K562 (cell line): ENCODE data around the gene COQ8A. TPM values are rescaled to one million over a fixed set of nuclear protein-coding genes. Genes with fewer than 3 reads are reported as not detected.

Experiments
- ATAC-seq: fragments of 200-7000 bp; cut with Tn5 transposase; 3 replicates; pipeline ENCODE4 v1.9.1; 2020; ENCODE audit warnings: moderate library complexity
- BruUV-seq: library from RNA; stranded (reverse); fragments of 400-500 nt; replicated peaks from 2 replicates; lab custom pipeline; 2021; lab: Mats Ljungman, UMichigan
- CTCF ChIA-PET: fragments of 300-600 bp; formaldehyde crosslinking; extraction: SDS; loops from one replicate; lab custom pipeline; 2021; ENCODE audit warnings: low intra/inter-chr PET ratio; lab: Yijun Ruan, JAX
- POLR2A ChIA-PET: fragments of 300-600, 350-650 bp; sonication (Branson Sonifier 250); formaldehyde crosslinking; extraction: SDS; loops from one replicate; lab custom pipeline; 2021; ENCODE audit warnings: antibody characterized with exemption, inconsistent platforms; lab: Yijun Ruan, JAX
- DNase-seq, 4 experiments: peaks; one replicate each; pipeline versions ENCODE4 v3.0.0 to v3.0.0-alpha.2; 2011 to 2018; ENCODE audit warnings: low spot score in 3 of 4, mixed read lengths in 3 of 4; ENCODE audit errors: extremely low read depth in 1 of 4
- FAIRE-seq: peaks from 2 replicates; lab custom pipeline; 2011; peaks lifted over from hg19 to GRCh38; lab: Jason Lieb, UNC
- H2AFZ ChIP-seq: 2 replicates; pipeline ENCODE4 v1.6.0; 2011; ENCODE audit warnings: low read depth, low read length, control low read depth, inconsistent platforms
- H3K27ac ChIP-seq: fragments of 200-600 bp; 3 replicates; pipeline ENCODE4 v1.8.0; 2011; ENCODE audit warnings: low read depth, mild to moderate bottlenecking, control low read depth, inconsistent platforms, low read length, moderate library complexity, mixed read lengths; ENCODE audit errors: extremely low read depth
- H3K27me3 ChIP-seq, 2 experiments: fragments of 300-600 bp in 1 of 2; 2 replicates in 1 of 2; 3 replicates in 1 of 2; pipeline versions ENCODE4 v1.6.0 to v1.8.0; 2011; ENCODE audit warnings: inconsistent platforms in 2 of 2, low read length in 2 of 2, mild to moderate bottlenecking in 1 of 2, mixed read lengths in 1 of 2, moderate library complexity in 1 of 2; ENCODE audit not compliant: control insufficient read depth in 2 of 2, insufficient read depth in 2 of 2
- H3K36me3 ChIP-seq: fragments of 300-600 bp; 3 replicates; pipeline ENCODE4 v1.8.0; 2011; ENCODE audit warnings: mild to moderate bottlenecking, low read length, inconsistent platforms; ENCODE audit not compliant: control insufficient read depth, insufficient read depth
- H3K4me1 ChIP-seq, 2 experiments: fragments of 200-600 bp in 1 of 2; replicated peaks in 1 of 2; 2 replicates in 1 of 2; 3 replicates in 1 of 2; pipeline versions ENCODE4 v1.5.1 to v1.8.0; 2011; ENCODE audit warnings: inconsistent platforms in 2 of 2, low read length in 2 of 2, mild to moderate bottlenecking in 1 of 2, mixed read lengths in 1 of 2, moderate library complexity in 1 of 2; ENCODE audit not compliant: control insufficient read depth in 2 of 2, insufficient read depth in 2 of 2
- H3K4me2 ChIP-seq: 2 replicates; pipeline ENCODE4 v1.6.1; 2011; ENCODE audit warnings: low read length, control low read depth, inconsistent platforms, mixed read lengths; ENCODE audit not compliant: insufficient read depth
- H3K4me3 ChIP-seq: fragments of 200-600 bp; sonication (generic), shearing (Covaris generic); 2 replicates; pipeline ENCODE4 v1.5.1; 2016; ENCODE audit warnings: control low read depth, inconsistent platforms
- H3K79me2 ChIP-seq: fragments of 200-600 bp; 3 replicates; pipeline ENCODE4 v1.8.0; 2011; ENCODE audit warnings: low read length, inconsistent platforms; ENCODE audit not compliant: control insufficient read depth, insufficient read depth
- H3K9ac ChIP-seq, 2 experiments: 2 replicates each; pipeline versions ENCODE4 v1.6.0 to v1.6.1; 2011; ENCODE audit warnings: low read depth in 2 of 2, low read length in 2 of 2, control low read depth in 1 of 2, inconsistent platforms in 1 of 2, mild to moderate bottlenecking in 1 of 2, mixed read lengths in 1 of 2; ENCODE audit not compliant: insufficient read depth in 1 of 2
- H3K9me1 ChIP-seq: one replicate; pipeline ENCODE4 v1.6.0; 2011; ENCODE audit warnings: inconsistent platforms, mild to moderate bottlenecking, low read length, moderate library complexity; ENCODE audit not compliant: control insufficient read depth, insufficient read depth
- H3K9me3 ChIP-seq: replicated peaks from 2 replicates; pipeline ENCODE4 v1.5.1; 2011; ENCODE audit warnings: low read depth, low read length, inconsistent platforms; ENCODE audit not compliant: control insufficient read depth, insufficient read depth
- H4K20me1 ChIP-seq: replicated peaks from 2 replicates; pipeline ENCODE4 v1.6.1; 2011; ENCODE audit warnings: low read length, inconsistent platforms, mixed read lengths; ENCODE audit not compliant: control insufficient read depth, insufficient read depth
- ATF7 ChIP-seq: fragments of 450-650 bp; IDR thresholded peaks from 2 replicates; pipeline ENCODE4 v1.7.1; 2014; ENCODE audit warnings: mild to moderate bottlenecking, moderate library complexity
- NBN ChIP-seq: fragments of 450-650 bp; IDR thresholded peaks from 2 replicates; pipeline ENCODE4 v1.6.1; 2016; ENCODE audit warnings: low read depth, mild to moderate bottlenecking
- PRMT5 ChIP-seq: sonication (generic); formaldehyde crosslinking; IDR thresholded peaks from 2 replicates; pipeline ENCODE4 v1.5.0; 2020; ENCODE audit warnings: missing genetic modification reagents
- SMARCA5 ChIP-seq: fragments of 450-650 bp; IDR thresholded peaks from 2 replicates; pipeline ENCODE4 v1.6.1; 2016
- ZBTB40 ChIP-seq, 2 experiments: fragments of 450-650 bp in 1 of 2; sonication (generic) in 1 of 2; formaldehyde crosslinking in 1 of 2; IDR thresholded peaks; 2 replicates each; pipeline versions ENCODE4 v1.7.1 to v1.9.0; 2016 to 2022; ENCODE audit warnings: inconsistent platforms in 1 of 2, mild to moderate bottlenecking in 1 of 2, missing genetic modification reagents in 1 of 2
- ZNF785 ChIP-seq: fragments of 250-450 bp; sonication (Bioruptor Pico); IDR thresholded peaks from 2 replicates; pipeline ENCODE4 v1.4.0; 2020; ENCODE audit warnings: mild to moderate bottlenecking
- WGBS: fragments of 100-300 bp; shearing (Covaris generic); methylation state at CpG from one replicate; pipeline ENCODE4 v1.1.6; 2016; ENCODE audit warnings: low coverage, mixed read lengths; ENCODE audit not compliant: insufficient coverage; ENCODE audit errors: missing lambda C conversion rate; 5-methylcytosine and 5-hydroxymethylcytosine counted together
- in situ Hi-C: fragments of 300-500 bp; cut with MboI; formaldehyde crosslinking; loops from 4 replicates; pipeline ENCODE4 v1.15.0; 2018; ENCODE audit warnings: inconsistent platforms, mixed read lengths
- intact Hi-C: fragments of 100-400 bp; cut with micrococcal nuclease; formaldehyde crosslinking; loops from 2 replicates; pipeline ENCODE4 v1.14.2; 2022
- polyA plus RNA-seq, 8 experiments: library from polyadenylated mRNA; depleted of rRNA in 4 of 8; stranded (reverse) in 5 of 8; unstranded in 3 of 8; fragments of >200 nt; fragmentation: Nextera tagmentation in 2 of 8; fragmentation: Illumina TruSeq in 1 of 8; extraction: Ambion mirVana in 2 of 8; extraction: Trizol in 1 of 8; gene quantifications; 2 replicates each; pipeline versions ENCODE4 v1.2.1 to v1.2.3, GENCODE V29; 2011 to 2014; ENCODE audit warnings: inconsistent platforms in 1 of 8, missing spikeins in 1 of 8
- total RNA-seq, 7 experiments: library from RNA; depleted of rRNA in 6 of 7; stranded (reverse); fragments of >200 nt in 6 of 7; fragmentation: Illumina TruSeq in 2 of 7; extraction: Trizol in 2 of 7; gene quantifications; 2 replicates each; pipeline versions ENCODE4 v1.2.1 to v1.2.3, GENCODE V29; 2011 to 2021; ENCODE audit warnings: low replicate concordance in 1 of 7
- TF ChIP-seq, protein P1 (sequence below), 2 experiments: fragments of 450-650 bp; conservative IDR thresholded peaks; 2 replicates each; pipeline ENCODE4 v1.6.1; 2017; ENCODE audit warnings: mild to moderate bottlenecking in 2 of 2, moderate library complexity in 2 of 2
- TF ChIP-seq, protein P2 (sequence below): fragments of 450-650 bp; IDR thresholded peaks from 2 replicates; pipeline ENCODE4 v1.6.1; 2016; ENCODE audit warnings: borderline replicate concordance

COQ8A gene
- total and polyA plus RNA-seq, 9 of the 15 experiments (the other 6 are each of a cell fraction or from before 2014, with no cell fraction given), result 2.6 to 54.3 (median 32.4) TPM

GRCh38 chr1:227037121-227037520 is 97.0 kb downstream of the COQ8A start:
- no peaks in the 10 kb centered on the region for H4K20me1 ChIP-seq
- intact Hi-C loops (no loop called here), in situ Hi-C loops (no loop called here)
- H3K27ac ChIP-seq, result no peak overlapping the region
- no peaks in the 10 kb centered on the region for H3K79me2 ChIP-seq
- H3K4me1 ChIP-seq, result no peaks in the 10 kb centered on the region
- no peak for DNase-seq
- no peaks in the 10 kb centered on the region for H3K9me3 ChIP-seq
- no peaks in the 10 kb centered on the region for H3K27me3 ChIP-seq
- 92% methylated on average over 1 of the region's 1 CpG for WGBS
- H3K4me3 ChIP-seq, result no peak overlapping the region
- no TSS peak for BruUV-seq
- no peak overlapping the region for H3K4me2 ChIP-seq
- ATAC-seq, result no peak
- peaks cover 60% of the 10 kb centered on the region for H3K36me3 ChIP-seq
- POLR2A ChIA-PET, result no interaction called here
- FAIRE-seq, result no peak
- no peak overlapping the region for H2AFZ ChIP-seq
- H3K9ac ChIP-seq, result no peak overlapping the region
- CTCF ChIA-PET, result no interaction called here
- H3K9me1 ChIP-seq, result no peaks in the 10 kb centered on the region
- TF ChIP-seq ZBTB40 (IDR thresholded peaks at IDR 0.05) (no peak), ZBTB40 (CRISPR knock-in tag; IDR thresholded peaks at IDR 0.05) (no peak), SMARCA5 (no peak), ZNF785 (CRISPR knock-in tag) (0 out of 2 replicates have a peak, but pooled peaks have one; percentile 29), PRMT5 (no peak), NBN (no peak), ATF7 (no peak)
- TF ChIP-seq, protein P1, sequence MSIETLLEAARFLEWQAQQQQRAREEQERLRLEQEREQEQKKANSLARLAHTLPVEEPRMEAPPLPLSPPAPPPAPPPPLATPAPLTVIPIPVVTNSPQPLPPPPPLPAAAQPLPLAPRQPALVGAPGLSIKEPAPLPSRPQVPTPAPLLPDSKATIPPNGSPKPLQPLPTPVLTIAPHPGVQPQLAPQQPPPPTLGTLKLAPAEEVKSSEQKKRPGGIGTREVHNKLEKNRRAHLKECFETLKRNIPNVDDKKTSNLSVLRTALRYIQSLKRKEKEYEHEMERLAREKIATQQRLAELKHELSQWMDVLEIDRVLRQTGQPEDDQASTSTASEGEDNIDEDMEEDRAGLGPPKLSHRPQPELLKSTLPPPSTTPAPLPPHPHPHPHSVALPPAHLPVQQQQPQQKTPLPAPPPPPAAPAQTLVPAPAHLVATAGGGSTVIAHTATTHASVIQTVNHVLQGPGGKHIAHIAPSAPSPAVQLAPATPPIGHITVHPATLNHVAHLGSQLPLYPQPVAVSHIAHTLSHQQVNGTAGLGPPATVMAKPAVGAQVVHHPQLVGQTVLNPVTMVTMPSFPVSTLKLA (conservative IDR thresholded peaks at IDR 0.05), result no peak
- TF ChIP-seq, protein P2, sequence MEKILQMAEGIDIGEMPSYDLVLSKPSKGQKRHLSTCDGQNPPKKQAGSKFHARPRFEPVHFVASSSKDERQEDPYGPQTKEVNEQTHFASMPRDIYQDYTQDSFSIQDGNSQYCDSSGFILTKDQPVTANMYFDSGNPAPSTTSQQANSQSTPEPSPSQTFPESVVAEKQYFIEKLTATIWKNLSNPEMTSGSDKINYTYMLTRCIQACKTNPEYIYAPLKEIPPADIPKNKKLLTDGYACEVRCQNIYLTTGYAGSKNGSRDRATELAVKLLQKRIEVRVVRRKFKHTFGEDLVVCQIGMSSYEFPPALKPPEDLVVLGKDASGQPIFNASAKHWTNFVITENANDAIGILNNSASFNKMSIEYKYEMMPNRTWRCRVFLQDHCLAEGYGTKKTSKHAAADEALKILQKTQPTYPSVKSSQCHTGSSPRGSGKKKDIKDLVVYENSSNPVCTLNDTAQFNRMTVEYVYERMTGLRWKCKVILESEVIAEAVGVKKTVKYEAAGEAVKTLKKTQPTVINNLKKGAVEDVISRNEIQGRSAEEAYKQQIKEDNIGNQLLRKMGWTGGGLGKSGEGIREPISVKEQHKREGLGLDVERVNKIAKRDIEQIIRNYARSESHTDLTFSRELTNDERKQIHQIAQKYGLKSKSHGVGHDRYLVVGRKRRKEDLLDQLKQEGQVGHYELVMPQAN, result no peak
